HepG2 (cell line): ENCODE results near the gene ZNF563. TPM values are rescaled to one million over a fixed set of nuclear protein-coding genes. Genes with fewer than 3 reads are reported as not detected.

Source experiments
- CREM ChIP-seq, 2 experiments: sonication (generic) in 1 of 2; formaldehyde crosslinking in 1 of 2; IDR thresholded peaks; 2 replicates each; pipeline versions ENCODE4 v1.4.0 to v1.6.1; 2016 to 2020; ENCODE audit warnings: antibody characterized with exemption in 1 of 2, mild to moderate bottlenecking in 1 of 2, missing genetic modification reagents in 1 of 2
- IRF1 ChIP-seq: sonication (generic); formaldehyde crosslinking; IDR thresholded peaks from 2 replicates; pipeline ENCODE4 v1.4.0; 2020; ENCODE audit warnings: low read depth, mild to moderate bottlenecking, missing genetic modification reagents
- MLX ChIP-seq: IDR thresholded peaks from 2 replicates; pipeline ENCODE4 v1.6.1; 2016
- NCOA2 ChIP-seq: sonication (generic); formaldehyde crosslinking; IDR thresholded peaks from 2 replicates; pipeline ENCODE4 v1.8.0; 2022; ENCODE audit warnings: inconsistent platforms
- NR0B2 ChIP-seq: sonication (generic); formaldehyde crosslinking; IDR thresholded peaks from 2 replicates; pipeline ENCODE4 v1.4.0; 2020; ENCODE audit warnings: mild to moderate bottlenecking, missing genetic modification reagents
- NR2F6 ChIP-seq, 2 experiments: IDR thresholded peaks; 2 replicates each; pipeline ENCODE4 v1.6.1; 2016; ENCODE audit warnings: antibody characterized with exemption in 1 of 2, mild to moderate bottlenecking in 1 of 2
- PBX2 ChIP-seq: IDR thresholded peaks from 2 replicates; pipeline ENCODE4 v1.6.1; 2016; ENCODE audit warnings: control low read depth
- REL ChIP-seq: sonication (generic); formaldehyde crosslinking; conservative IDR thresholded peaks from 2 replicates; pipeline ENCODE4 v1.8.0; 2022; ENCODE audit warnings: mild to moderate bottlenecking, missing genetic modification reagents, moderate library complexity
- SP2 ChIP-seq: sonication (generic); formaldehyde crosslinking; IDR thresholded peaks from 2 replicates; pipeline ENCODE4 v1.5.1; 2020; ENCODE audit warnings: mild to moderate bottlenecking, missing genetic modification reagents
- TAF1 ChIP-seq: sonication (generic); formaldehyde crosslinking; IDR thresholded peaks from 2 replicates; pipeline ENCODE4 v1.4.0; 2020; ENCODE audit warnings: missing genetic modification reagents
- ZBED4 ChIP-seq: sonication (generic); formaldehyde crosslinking; IDR thresholded peaks from 2 replicates; pipeline ENCODE4 v1.4.0; 2020; ENCODE audit warnings: missing genetic modification reagents, borderline replicate concordance
- ZBTB34 ChIP-seq: sonication (generic); formaldehyde crosslinking; IDR thresholded peaks from 2 replicates; pipeline ENCODE4 v1.8.0; 2022; ENCODE audit warnings: mild to moderate bottlenecking, missing genetic modification reagents
- ZNF234 ChIP-seq: sonication (generic); formaldehyde crosslinking; conservative IDR thresholded peaks from 2 replicates; pipeline ENCODE4 v1.5.1; 2020; ENCODE audit warnings: mild to moderate bottlenecking, missing genetic modification reagents
- ZNF788 ChIP-seq: sonication (generic); formaldehyde crosslinking; IDR thresholded peaks from 2 replicates; pipeline ENCODE4 v1.5.0; 2020; ENCODE audit warnings: mild to moderate bottlenecking, missing genetic modification reagents, borderline replicate concordance
- polyA plus RNA-seq, 8 experiments: library from polyadenylated mRNA; depleted of rRNA in 3 of 8; stranded (reverse) in 7 of 8; unstranded in 1 of 8; fragments of >200 nt; fragmentation: Illumina TruSeq in 4 of 8; extraction: Trizol in 4 of 8; gene quantifications; 2 replicates each; pipeline versions ENCODE4 v1.2.1 to v1.2.3, GENCODE V29; 2011 to 2016; ENCODE audit warnings: low read depth in 4 of 8, missing spikeins in 1 of 8, mixed read lengths in 1 of 8; ENCODE audit not compliant: insufficient read depth in 1 of 8
- total RNA-seq, 5 experiments: library from RNA; depleted of rRNA; stranded (reverse); fragments of >200 nt; fragmentation: Illumina TruSeq; extraction: Trizol; gene quantifications; 2 replicates each; pipeline ENCODE4 v1.2.3, GENCODE V29; 2016; ENCODE audit warnings: low read depth in 1 of 5

Gene ZNF563
- total and polyA plus RNA-seq, 2 of the 13 experiments (the other 11 are each of a cell fraction or from before 2014, with no cell fraction given), result 7.5 to 19.5 TPM

GRCh38 chr19:12333162-12334159, at the start of gene ZNF563 (continued):
- TF ChIP-seq PBX2 (CRISPR knock-in tag) (peak; percentile 94), REL (CRISPR knock-in tag) (no peak), ZNF234 (CRISPR knock-in tag) (no peak), SP2 (CRISPR knock-in tag) (peak; percentile 91), ZBTB34 (CRISPR knock-in tag) (0 out of 2 replicates have a peak, but pooled peaks have one; percentile 53), NCOA2 (peak; percentile 9; the same call in 1 of the 2 replicates), CREM (IDR thresholded peaks at IDR 0.05) (peak; percentile 57; the same call in 1 of the 2 replicates), CREM (CRISPR knock-in tag; IDR thresholded peaks at IDR 0.05) (no peak), NR2F6 (IDR thresholded peaks at IDR 0.05) (no peak), NR2F6 (CRISPR knock-in tag; IDR thresholded peaks at IDR 0.05) (no peak), ZBED4 (peak; percentile 56; the same call in 1 of the 2 replicates), MLX (CRISPR knock-in tag) (peak; percentile 47), ZNF788 (CRISPR knock-in tag) (peak; percentile 76; the same call in 1 of the 2 replicates), TAF1 (CRISPR knock-in tag) (peak; percentile 97), NR0B2 (CRISPR knock-in tag) (no peak), IRF1 (CRISPR knock-in tag) (no peak)
